Stimulated activated naive CD4-positive, alpha-beta T cell (primary cell): Measurements from ENCODE around the gene CRIP2.

Experiments used
- DNase-seq, 6 experiments: peaks; one replicate each; lab custom pipeline; 2025; lab: John Stamatoyannopoulos, UW

The CRIP2 gene

DNA sequence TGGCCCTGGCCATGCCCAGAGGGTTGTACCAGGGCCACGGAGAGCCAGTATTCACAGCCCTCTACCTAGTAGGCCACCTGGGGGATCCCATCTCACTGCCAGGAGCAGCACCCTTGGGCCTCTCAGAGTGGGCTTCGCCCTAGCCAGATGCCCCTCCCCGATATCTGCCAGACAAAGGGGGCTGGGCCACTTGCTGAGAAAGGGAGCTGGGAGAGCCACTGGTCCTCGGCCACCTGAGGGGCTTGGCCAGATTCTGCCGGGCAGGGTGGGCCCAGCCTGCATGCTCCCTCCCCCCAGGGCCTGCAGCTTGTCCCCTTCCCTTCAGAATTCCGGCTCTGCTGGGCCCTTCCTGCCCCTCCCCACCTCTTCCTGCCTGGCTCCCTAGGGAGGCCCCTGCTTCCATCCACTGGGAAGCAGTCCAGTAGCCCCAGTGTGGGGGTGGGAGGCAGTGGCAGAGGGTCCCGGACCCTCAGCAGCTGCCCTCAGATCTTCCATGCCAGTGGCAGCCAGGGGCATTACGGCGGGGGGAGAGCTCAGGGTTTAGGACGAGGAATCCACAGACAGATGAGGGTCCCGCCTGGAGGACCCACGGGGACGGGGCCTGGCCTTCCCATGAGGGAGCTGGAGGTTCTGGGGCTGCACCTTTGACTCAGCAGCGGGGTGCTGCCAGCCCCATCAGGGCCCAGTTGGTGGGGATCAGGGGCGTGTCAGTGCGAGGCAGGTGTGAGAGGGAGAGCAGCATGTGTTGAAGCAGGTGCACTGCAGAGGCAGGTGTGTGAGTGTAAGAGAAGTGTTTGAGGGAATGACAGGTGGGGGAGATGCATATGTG, 2.4 kb downstream of the CRIP2 start:
- no peak for DNase-seq

DNA sequence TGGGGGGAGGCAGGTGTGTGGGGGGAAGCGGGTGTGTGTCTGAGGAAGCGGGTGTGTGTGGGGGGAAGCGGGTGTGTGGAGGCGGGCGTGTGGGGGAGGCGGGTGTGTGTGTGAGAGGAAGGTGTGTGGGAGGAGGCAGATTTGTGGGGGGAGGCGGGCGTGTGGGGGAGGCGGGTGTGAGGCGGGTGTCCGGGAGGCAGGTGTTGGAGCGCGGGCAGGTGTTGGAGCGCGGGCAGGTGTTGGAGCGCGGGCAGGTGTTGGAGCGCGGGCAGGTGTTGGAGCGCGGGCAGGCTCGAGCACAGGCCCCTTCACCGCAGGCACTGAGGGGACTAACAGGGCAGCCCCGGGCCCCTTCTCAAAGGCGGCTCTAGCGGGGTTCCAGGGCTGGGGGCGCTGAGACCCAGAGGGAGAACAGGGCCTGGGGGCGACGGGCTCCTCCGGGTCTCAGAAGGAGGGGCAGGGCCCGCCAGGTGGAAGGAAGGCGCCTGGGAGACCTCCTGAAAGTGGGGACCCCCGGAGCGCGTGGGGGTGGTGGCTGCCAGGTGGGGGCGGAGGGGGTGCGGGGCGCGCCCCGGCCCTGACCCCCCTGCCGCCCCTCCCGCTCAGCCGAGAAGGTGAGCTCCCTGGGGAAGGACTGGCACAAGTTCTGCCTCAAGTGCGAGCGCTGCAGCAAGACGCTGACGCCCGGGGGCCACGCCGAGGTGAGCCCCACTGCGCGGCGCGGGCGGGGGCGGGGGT, 3.2 kb downstream of the CRIP2 start:
- peak; percentile 64 to 78 (median 71) for DNase-seq

DNA sequence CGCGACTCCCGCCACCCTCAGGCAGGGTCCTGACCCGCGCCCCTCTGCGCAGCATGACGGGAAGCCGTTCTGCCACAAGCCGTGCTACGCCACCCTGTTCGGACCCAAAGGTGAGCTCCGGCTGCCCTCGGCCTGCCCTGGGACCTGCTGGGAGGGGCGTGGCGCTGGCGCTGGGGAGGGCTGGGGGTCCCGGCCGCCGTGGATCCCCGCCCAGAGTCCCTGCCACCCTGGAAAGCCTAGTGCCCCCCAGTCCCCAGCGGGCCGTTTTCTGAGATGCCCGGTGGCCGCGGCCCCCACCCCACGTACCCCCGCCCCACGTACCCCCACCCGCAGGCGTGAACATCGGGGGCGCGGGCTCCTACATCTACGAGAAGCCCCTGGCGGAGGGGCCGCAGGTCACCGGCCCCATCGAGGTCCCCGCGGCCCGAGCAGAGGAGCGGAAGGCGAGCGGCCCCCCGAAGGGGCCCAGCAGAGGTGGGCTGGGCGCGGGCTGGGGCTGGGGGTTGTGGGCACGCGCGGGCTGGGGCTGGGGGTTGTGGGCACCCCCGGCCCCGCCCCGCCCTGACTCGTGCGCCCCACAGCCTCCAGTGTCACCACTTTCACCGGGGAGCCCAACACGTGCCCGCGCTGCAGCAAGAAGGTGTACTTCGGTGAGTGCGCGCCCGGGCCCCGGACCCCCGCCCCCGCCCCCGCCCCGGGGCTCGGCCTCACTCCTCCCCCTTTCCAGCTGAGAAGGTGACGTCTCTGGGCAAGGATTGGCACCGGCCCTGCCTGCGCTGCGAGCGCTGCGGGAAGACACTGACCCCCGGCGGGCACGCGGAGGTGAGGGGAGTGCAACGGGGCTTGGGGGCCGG, 4.0 kb downstream of the CRIP2 start:
- DNase-seq = peak in 5 of 6 experiments; percentile 14 to 62 (median 47)

DNA sequence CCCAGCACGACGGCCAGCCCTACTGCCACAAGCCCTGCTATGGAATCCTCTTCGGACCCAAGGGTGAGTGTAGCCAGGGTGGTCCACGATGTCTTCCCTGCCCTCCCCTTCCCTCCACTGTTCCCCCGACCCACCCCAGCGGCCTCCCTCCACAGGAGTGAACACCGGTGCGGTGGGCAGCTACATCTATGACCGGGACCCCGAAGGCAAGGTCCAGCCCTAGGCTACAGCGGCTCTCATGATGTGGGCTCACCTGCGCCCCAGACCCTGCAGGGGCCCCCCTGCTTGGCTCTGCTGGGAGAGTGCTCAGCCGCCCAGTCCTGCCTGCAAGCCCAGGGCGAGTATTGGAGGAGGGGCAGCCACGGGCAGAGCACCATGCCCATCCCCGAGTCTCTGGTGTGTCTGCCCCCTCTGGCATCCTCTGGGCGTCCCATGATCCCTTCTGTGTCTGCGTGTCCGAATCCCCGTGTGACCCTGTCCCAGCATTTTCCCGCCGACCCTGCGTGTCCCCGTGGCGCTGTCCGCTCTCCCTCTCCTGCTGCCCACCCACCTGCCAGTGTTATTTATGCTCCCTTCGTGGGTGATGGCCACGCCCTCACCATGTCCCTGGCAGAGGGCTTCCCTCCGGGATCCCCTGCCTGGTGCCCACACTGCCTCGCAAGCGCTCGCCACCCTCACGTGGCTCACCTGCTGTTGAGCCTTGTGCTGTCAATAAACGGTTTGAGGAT, 5.0 kb downstream of the CRIP2 start:
- DNase-seq = peak in 4 of 6 experiments; percentile 27 to 62 (median 45)

DNA sequence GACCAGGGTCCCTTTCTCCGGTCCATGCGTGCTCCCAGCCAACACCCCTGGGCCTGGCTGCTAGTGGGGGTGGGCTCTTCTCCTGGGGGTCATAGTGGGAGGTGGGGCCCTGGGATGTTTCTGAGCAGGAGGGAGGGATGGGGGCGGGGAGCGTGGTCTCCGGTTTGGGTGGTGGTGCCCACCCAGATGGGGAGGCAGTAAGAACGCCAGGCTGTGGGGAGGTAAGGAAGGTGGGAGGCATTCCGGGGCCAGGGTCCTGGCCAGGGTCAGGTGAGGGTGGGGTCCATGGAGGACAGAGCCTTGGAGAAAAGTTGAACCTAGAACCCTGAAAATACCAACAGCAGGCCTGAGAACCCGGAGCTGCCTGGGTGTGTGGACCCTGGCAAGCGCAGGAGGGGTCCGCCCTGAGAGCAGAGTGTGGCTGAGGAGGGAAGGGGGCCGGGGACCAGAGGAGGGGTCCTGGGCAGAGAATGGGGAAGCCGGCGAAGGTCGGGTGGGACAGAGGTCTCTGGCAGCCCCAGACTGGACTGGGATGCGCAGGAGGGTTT, 5.7 kb downstream of the CRIP2 start:
- DNase-seq = no peak

DNA sequence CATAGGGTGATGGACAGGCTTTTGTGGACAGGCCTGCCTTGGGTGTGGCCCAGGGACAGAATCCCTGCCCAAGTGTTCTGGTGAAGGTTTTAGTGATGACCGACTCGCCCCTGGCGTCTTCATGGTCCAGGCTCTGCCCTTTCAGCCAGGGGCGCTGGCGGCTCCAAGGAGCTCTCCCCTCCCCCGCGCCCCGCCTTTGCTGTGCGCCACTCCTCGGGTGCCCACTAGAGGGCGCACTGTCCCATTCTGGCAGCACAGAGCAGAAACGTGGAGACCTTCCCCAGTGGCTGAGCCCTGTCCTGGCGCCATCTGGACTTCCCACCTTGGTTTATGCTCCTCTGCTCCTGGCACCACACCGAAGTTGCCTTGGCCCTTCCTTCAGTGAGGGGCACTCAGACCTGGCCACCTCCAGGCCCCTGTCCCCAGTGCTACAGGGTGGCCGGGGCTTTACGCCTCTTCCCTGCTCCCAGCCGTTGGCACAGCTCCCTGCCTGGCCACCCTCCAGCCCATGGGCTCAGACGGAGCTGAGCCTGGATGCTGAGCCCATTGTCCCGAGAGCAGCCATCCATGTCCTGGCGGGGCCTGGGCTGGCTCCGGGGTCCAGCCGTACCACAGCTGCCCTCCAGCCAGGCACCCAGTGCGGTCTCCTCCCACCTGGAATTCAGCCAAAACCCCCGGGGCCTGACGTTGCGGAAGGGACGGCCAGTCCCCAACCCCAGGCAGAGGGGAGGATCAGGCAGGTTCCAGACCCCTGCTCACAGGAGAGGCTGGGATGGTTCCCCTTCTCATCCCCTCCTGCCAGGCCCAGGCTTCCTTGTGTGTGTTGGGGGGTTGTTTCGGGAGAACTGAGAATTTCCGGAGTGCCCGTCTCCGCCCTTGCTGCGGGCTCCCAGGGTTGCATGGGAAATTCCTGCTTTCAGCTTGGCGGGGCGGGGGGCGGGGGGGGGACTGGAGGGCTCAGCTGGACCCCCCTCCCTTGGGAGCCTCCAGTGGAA, 6.5 kb downstream of the CRIP2 start:
- DNase-seq = peak; percentile 82 to 96 (median 89)

DNA sequence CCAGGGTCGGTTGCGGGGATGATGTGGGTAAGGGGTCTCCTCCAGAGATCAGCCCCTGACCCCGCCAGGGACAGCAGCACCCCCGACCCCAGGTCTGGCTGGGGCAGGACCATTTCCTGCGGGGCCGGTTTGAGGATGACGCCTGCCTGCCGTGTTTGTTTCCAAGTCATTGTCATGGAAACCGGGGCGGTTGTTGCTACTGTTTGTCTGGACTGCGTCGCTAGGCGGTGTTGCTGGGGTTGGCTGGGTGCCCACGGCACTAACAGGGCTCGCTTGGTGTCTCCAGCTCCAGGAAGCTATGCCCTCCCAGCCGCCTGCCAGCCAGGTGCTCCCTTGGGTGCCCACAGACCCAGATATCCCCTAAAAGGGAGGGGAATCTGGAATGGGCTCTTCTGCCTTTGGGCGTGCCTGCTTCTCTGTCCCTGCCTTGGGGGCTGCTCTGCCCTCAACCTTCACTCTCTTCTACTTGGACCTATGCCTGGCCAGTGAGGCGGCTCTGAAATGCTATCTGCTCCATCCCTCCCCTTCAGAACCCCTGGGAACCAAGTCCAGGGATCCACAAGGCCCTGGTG, 7.4 kb downstream of the CRIP2 start:
- DNase-seq = peak; percentile 90 to 98 (median 97)

DNA sequence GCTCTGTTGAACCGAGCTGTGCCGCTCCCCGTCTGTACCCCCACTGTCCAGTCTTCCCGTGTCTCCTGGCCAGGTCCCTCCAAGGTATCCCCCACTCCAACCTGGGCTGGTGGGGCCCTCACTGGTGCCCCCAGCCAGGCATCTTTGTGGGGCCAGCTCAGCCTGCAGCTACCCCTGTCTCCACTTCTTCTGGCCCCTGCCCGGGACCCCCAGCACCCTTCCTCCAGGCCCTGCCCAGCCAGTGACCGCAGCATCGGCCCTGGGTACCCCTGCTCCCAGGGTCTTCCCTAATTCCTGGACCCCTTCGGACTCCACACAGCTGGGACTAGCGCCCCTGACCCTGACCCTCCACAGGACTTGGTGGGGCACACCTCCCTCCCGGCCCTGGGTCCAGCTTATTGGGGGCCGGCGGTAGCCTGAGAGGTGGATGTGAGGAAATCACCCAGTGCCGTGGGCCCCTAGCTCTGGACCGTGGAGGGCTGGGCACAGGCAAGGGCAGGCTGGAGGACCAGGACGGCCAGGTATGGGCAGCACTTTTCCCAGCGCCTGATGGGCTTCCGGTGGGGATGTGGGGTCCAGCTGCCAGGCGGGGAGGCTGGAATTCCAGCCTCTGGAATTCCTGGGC, 8.0 kb downstream of the CRIP2 start:
- no peak for DNase-seq

DNA sequence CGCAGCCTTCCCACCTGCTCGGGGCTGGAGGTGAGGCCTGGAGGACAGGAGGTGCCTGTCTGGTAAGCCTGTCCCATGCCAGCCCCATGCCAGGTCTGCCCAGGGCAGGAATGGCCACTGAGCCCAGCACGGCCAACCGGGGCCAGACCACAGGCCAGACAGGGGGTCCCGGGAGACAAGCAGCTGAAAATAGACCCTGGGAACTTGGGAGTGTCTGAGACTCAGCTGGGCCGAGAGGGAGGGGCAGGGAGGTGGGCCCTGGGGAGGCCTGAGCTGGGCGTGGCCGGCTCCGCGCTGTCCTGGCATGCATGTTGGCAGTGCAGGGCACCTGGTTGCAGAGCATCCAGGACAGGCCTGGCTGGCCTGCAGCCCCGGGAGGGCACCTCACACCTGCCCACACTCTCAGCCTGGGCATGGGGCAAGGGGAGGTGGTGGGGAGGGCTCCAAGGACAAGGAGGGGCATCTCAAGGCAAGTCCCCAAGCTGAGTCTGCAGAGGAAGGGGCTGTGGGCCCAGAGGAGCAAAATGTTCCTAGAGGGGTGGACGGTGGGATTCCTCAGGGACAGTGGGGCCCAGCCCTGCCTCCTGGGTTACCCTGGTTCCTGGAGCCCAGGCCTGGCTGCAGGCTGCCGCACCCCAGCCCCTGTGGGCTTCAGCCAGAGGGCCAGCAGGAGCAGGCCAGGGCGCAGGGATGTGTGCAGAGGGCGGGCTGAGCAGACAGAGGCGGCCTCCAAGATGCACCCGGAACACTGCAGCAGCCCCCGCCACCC, 8.9 kb downstream of the CRIP2 start:
- peak in 1 of 6 experiments; percentile 35 for DNase-seq

DNA sequence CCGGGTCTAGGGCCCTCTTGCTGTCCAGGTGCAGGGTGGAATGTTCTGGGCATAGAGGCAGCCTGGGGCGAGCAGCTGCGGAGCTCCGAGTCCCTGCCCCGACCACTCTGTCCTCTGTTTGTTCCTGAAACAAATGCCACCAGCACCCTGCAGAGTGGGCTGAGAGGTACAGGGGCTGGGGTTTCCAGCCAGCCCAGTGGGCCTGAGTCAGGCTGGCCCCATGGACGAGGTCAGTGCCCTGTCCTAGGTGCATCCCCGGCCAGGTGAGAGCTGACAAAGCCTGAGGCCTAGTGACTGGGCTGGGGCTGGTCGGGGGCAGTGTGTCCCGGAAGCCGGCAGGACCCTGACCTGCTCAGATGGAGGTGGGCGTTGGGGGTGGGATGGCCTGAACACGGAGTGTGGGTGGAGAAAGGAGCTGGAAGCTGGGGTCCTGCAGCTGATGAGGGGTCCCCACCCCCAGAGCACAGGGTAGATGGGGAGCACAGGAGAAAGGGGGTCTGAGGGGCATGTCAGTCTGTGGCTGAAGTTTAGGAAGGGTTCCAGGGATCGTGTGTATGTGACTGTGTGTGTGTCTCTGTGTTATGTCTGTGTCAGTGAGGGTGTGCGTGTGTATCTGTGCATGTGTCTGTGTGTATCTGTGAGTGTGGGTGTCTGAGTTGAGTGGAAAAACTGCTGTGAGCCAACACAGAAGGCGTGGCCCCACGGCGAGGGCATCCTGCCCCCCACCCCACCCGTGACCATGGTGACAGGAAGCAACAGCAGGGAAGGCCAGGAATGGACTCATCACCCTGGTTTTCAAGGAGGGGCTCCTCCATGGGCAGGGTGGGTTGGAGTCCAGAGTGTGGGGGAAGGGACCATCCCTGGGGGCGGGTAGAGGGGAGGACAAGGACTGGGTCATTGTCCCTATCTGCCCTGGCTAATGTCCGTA, 9.7 kb downstream of the CRIP2 start:
- peak; percentile 41 to 79 (median 69) for DNase-seq

DNA sequence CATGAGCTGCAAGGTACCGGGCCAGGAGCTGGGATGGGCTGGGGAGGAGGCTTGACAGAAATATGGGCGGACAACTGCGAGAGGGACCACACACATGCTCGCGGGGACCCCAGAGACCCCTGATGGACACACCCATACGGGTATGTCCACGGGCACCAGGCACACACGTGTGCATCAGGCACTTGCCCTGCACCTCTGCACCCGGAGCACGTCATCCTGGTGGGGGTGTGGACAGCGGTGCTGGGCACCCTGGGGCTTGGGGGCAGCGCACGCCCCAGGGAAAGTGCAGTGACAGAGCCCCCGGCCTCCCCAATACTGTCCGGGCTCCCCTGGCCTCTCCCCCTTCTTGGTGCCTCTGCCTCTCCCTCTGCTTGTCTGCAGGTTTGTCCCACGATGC, 10.4 kb downstream of the CRIP2 start:
- DNase-seq = peak in 1 of 6 experiments; percentile 55

DNA sequence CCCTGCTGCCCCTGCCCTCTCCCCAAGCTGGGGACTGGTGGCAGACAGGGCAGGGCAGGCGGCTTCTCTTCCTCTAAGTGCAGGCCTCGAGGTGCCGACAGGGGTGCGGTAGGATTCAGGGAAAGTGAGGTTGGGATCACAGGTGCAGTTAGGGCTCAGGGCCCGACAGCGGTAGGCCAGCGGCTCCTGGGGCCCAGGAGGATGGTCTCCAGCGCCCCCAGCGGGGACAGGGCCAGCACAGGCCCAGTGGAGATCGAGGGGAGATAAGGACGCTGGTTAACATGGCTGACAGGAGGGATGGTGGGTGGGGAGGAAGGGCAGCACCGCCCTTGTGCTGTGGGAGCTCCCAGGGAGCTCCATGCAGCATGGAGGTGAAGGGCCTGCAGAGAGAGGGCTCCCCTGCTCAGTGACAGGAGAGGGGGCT, 11.1 kb downstream of the CRIP2 start:
- peak; percentile 33 to 58 (median 36) for DNase-seq

DNA sequence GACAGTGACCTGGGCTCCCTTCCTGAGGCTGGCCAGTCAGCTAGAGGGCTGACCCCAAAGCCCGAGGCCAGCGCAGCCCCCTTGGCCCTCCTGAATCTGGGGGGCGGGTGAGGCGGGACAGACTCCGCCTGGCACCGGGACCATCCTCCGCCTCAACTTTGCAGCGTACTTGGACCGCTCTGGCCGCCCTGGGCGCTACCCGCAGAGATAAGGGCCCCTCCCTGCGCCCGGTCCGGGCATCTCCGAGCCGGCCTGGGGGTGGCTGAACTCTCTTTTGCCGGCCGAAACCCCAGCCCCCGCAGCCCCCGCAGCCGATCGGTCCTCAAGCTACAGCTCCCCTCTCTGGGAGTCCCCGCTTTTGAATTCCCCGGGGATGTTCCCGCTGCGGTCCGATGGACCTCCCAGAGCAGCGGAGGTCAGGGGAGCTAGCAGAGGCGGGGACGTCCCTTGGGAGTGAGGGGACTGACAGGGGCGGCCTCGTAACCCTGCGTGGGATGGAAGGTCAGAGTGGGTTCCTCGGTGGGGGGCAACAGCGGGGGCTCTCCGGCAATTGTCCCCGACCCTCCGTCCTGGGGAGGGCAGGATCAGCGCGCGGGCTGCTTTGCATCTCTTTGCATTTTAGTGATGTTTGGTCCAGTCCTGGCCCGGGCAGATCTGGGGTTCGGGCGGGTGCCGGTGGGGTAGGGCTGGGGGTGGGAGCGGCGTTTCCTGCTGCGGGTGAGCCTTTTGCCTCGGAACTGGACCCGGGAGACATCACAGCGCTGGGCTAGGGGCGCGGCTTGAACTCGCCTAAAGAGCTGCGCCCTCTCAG, 11.7 kb downstream of the CRIP2 start, which contains the start of gene CRIP1:
TSS of gene CRIP1 (plus strand) at position 724 of the 811 bp plus-strand sequence. CDS start 374 bp downstream, outside the sequence.
- DNase-seq = peak in 1 of 6 experiments; percentile 31

DNA sequence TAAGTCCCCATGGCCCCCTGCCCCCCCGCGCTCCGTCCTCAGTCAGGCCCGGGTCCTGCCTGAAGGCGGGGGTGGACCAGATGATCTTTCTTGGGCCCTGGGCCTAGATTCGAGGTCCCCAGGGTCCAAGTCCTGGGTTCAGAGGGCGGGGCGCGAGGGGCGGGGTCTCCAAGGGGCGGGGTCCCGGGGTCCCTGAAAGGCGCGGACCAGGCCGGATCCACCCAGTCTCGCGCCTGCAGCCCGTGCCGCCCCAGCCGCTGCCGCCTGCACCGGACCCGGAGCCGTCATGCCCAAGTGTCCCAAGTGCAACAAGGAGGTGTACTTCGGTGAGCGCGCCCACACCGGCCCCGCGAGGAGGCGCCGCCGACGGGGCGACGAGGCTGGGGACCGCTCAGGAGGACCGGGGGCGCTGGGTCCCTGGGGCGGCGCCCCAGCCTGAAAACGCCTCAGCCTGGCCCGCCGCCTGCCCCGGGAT, 12.4 kb downstream of the CRIP2 start:
- peak in 5 of 6 experiments; percentile 21 to 59 (median 50) for DNase-seq

DNA sequence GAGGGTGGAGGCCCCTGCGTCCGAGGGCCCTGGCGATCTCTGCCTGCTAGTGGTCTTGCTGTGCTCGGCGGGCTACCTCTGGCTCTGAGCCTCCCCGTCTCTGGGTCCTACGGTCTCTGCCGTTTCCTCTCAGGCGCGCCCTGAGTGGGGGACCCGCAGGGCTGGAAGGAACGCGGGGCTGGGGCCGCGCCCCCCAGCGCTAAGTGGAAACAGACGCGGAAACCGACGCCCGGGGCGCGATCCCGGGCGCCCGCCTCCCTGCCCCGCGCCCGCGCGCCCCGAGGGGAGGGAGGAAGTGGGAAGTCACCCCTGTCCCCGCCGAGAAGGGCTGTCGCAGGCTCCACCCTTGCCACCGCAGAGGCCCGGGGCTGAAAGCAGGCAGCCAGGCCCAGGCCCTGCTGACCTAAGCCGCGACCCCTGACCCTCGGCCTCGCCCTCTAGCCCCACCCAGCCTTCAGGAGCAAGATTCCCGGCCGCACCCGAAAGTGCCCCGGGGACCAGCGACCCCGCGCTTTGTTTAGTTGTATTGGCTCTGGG, 12.9 kb downstream of the CRIP2 start:
- DNase-seq = peak; percentile 66 to 84 (median 75)
